ENCODE measurements around the gene USP12. TPM values are rescaled to one million over a fixed set of nuclear protein-coding genes. Genes with fewer than 3 reads are reported as not detected.
"Not testable (repeated sequence)": the region's sequence is repeated elsewhere in the genome, so short reads cannot be mapped to it uniquely, and the experiment has no call there.

USP12 gene
- total RNA-seq, 1 donor from 2014 or later, result 34.2 TPM

DNA sequence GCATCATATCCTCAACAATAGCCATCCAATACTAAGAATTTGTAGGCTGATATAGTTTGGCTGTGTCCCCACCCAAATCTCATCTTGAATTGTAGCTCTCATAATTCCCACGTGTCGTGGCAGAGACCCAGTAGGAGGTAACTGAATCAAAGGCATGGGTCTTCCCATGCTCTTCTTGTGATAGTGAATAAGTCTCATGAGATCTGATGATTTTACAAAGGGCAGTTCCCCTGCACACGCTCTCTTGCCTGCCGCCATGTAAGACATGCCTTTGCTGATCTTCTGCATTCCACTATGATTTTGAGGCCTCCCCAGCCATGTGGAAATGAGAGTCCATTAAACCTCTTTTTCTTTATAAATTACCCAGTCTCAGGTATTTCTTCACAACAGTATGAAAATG is 48.2 kb downstream of the USP12 start:
- not testable (repeated sequence) for DNase-seq (ENCODE audit: low read depth, low spot score)

DNA sequence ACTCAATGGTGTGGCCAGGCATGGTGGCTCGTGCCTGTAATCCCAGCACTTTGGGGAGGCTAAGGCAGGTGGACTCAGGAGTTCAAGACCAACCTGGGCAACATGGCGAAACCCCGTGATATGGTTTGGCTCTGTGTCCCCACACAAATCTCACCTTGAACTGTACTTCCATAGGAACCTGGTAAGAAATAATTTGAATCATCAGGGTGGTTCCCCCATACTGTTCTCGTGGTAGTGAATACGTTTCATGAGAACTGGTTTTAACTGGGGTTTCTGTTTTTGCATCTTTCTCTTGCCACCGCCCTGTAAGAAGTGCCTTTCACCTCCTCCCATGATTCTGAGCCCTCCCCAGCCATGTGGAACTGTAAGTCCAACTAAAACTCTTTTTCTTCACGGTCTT is 49.6 kb downstream of the USP12 start:
- no peak for DNase-seq (ENCODE audit: low read depth, low spot score)

DNA sequence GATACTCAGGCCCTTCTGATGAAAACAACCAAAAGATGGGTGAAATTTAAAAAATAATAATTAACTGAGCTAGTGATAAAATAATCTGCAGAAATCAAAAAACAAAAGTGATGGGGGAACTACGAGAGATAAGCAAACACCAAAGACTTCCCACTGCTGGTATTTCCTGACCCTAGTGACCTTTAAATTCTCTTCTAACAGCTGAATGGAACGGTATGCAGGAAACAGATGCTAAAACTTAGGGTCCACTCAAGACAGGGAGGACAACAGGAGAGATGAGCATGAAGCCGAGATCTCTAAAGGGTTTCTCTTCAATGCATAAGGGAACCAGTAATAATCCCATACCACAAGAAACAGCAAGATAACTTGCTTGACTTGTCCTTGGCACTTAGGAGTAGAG is 50.8 kb downstream of the USP12 start:
- peak; percentile 44 for DNase-seq (ENCODE audit: low read depth, low spot score)

DNA sequence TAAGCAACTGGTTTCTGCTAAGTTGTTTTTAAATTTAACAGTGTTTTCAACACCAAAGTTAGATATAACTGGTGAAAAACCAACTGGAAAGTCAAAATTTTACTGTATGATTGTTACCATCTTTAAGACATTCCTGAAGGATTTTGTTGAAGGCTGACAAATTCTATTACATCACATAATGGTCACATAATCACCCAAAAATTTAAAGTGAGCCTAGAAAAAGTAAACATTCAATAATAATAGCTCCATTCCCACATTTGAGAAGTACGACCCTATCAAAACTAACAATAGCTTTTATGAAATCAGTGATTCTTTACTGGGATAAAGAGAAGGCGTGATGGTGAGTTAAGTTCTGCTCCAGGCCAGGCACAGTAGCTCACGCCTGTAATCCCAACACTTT is 51.6 kb downstream of the USP12 start:
- DNase-seq (ENCODE audit: low read depth, low spot score), result no peak

DNA sequence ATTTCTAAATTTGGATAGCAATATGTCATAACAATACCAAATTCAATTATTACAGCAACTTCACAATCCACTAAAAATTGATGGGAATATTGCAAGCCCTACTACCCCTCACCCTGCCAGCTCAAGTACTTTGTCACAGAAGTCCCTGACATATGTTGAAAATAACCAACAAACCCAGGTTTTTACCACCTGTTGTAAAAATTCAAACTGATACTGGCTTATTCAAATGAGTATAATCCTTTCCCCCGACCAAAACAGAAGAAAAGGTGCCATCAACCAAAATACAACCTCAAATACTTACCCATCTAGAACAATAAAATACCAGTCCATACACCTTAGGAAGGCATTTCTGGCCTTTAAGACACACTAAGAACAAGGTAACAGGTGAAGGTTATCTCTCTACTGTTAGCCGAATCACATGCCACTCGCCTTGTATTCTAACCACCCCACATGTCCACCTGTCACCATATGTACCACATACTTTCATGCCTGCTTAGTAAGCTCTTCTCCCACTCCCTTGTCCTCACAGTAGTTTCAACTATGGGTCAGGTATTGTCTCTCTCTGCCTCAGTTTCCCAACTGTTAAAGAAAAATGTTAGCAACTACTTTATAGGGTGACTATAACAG is 53.1 kb downstream of the USP12 start:
- DNase-seq (ENCODE audit: low read depth, low spot score), result no peak

DNA sequence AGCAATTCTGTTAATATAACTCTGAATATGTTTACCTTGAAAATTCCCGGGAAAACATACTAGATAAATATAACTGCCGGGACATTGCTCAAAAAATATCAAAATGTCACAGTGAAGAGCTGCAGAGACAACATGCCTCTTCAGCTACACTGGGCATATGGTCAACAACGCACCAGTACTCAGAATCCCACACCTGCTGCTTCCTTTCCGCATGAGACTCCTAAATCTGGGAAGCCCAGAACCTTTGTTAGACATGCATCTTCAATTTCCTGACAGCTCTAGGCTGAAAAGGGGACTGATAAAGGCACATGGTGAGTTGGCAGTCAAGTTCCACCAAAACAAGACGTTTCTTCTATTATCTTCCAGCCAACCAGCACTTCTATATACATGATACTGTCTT is 53.7 kb downstream of the USP12 start:
- DNase-seq (ENCODE audit: low read depth, low spot score), result no peak

DNA sequence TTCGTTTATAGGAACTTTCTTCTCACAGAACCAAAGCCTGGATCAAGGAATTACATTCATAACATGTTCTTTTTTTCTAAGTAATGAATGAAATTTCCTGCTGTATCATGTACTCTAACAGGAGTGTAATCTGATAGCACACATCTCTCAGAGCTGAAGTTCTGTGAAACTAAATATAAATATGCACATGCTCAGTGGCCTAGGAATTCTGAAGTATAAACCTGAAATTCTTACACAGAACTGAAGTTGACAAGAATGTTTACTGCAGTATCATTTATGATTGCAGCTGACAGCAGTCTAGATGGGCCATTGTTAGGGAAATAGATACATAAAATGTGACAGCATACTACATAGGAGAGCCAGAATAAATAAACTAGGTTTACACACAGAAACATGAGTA is 54.5 kb downstream of the USP12 start:
- no peak for DNase-seq (ENCODE audit: low read depth, low spot score)

DNA sequence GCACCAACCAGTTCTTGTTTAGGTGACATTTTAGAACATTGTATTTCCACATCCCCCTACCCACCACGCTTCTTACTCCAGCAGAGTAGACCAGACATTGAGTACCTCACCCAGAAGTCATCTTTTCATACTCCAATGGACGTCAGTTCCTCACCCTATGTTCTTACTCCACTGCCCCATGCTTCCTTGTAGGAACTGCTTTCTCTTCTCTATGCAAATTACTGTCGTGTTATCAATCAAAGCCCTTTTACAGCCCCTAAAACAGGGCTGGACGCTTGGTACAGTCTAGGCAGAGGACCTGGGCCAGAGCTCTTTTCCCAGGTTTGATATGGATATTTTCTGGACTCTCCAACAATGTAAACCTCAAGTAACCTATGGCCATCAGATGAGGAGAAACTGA is 58.2 kb downstream of the USP12 start:
- DNase-seq (ENCODE audit: low read depth, low spot score), result no peak

DNA sequence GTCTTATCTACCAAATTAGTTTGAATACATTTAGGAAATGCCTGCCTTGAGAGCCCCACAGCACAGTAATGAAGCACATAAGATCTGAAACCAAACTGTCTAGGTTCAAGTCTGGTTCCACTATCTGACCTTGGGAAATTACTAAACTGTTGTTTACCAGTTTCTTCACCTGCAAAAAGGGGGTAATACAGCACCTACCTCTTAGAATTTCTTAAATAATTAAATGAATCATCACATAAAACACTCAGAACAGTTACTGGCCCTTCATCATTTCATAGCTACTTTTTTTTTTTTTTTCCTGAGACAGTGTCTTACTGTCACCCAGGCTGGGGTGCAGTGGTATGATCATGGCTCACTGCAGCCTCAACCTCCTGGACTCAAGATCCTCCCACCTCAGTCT is 59.6 kb downstream of the USP12 start:
- no peak for DNase-seq (ENCODE audit: low read depth, low spot score)

DNA sequence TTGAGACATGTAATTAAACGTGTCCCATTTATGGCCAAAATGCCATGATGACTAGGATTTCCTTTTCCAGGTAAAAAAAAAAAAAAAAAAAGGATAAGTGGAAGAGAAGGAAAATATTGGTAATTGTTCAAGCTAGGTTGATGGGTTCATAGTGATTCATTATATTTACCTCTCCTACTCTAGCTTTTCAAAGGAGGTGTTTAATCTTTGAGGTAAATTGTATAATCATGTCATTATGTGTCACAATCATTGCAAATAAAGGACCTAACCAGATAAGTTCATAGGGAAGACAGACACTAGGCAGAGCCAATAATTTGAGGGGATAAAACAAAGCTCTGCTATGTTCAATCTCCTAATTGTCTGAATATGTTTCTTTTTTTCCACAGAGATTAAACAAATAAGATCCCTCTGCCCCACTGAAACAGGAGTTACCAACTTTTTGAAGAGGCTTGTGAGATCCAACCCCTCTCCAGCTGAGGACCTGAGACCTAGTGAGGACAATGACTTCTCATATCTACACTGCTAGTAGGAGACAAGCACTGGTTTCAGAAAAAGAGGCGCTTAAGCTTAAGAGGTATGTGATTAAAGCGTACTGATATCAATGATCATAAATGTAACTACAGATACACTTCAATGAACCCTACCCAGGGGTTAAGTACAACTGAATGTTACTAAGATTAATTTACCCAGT is 61.4 kb downstream of the USP12 start:
- no peak for DNase-seq (ENCODE audit: low read depth, low spot score)

DNA sequence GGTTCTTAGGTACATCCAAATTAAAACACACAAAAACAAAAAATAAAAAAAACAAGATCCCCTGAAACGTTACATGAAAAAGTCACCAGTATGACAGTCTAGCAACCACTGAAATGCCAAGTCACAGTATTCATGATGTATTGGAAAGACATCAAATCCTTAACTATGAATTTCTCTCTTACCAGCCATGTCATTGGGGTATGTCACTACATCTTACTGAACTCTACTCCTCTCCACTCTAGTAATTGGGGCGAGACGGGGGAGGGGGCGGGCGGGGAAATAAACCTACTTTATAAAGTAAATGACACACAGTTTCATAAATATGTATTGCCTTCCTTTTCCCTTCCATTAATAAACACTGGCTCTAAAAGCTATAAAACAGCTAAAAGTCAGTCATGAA is 65.5 kb downstream of the USP12 start:
- no peak for DNase-seq (ENCODE audit: low read depth, low spot score)

DNA sequence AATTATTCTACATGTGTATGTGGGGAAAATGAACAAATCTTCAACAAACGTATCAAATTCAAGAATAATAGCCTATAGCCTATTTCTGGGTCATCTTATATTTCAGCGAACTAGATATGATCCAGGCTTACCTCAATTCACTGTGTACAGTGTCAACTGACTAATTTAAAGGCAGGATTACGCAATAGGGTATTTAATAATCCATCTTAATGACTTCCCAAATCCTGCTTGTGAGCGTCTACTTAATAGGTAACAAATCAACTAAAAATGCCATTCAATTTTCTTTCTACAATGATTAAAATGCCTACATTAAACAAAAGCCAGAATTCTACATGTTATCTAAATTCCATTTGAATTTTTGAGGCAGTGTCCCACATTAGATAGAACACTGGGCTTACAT is 67.0 kb downstream of the USP12 start:
- no peak for DNase-seq (ENCODE audit: low read depth, low spot score)

DNA sequence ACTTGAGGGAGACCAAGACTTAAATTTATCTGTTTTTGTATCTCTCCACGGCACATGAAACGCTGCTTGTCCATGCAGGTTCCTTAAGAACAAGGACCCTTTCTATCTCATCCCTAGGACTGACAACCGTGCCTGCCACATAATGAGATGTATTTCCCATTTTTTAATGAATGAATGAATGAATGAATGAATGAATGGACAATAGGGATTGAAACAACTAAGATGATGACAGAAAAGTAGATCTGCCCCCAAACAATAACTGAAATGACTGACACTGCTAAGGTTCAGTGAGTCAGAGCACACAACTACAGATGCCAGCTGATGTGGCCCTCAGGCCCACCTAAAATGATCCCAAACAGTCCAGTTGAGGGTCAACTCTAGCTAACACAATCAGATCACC is 69.8 kb downstream of the USP12 start:
- DNase-seq (ENCODE audit: low read depth, low spot score), result no peak

DNA sequence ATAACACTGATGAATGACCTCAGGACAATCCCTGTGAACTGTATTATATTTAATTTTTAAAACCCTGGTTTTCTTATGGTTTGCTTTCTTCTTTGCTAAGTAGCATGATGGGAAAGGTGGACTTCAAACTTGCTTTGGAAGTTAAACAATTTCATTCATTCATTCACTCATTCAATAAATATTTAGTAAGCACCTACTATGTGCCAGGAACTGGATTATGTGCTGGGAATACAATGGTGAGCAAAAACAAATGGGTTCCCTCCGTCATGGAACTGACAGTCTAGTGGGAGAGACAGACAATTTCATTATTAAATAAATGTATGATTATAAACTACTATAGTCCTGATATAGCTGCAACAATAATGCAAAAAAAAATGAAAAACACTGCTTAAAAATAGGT is 70.3 kb downstream of the USP12 start:
- DNase-seq (ENCODE audit: low read depth, low spot score), result no peak

DNA sequence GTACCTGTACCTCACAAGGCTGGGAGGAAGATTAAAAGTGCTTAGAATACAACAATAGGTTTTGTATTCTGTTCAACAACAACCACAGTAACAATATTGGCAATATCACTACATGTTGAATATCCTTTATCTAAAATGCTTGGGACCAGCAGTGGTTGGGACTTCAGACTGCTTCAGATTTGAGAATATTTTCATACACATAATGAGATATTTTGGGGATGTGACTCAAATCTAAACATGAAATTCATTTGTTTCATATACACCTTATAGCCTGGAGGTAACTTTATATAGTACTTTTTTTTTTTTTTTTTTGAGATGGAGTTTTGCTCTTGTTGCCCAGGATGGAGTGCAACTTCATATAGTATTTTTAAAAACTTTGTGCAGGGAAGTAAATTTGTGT is 73.9 kb downstream of the USP12 start:
- no peak for DNase-seq (ENCODE audit: low read depth, low spot score)

DNA sequence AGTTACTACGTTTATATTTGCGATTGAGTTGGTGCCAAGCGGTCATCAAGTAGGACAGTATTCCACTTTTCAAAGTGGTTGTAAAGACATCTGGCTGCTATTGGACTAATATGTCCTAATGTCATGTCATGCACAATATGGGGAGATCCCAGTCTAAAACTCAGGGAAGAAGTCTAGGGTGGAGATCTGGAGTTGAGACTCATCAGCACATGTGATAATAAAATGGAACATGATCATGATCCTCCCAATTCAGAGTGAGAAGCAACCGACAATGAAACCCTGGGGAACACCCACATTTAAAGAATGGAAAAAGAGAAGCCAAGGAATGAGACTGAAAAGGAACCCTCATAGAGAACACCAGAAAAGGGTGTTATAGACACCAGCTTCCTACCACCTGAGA is 80.2 kb downstream of the USP12 start:
- no peak for DNase-seq (ENCODE audit: low read depth, low spot score)

DNA sequence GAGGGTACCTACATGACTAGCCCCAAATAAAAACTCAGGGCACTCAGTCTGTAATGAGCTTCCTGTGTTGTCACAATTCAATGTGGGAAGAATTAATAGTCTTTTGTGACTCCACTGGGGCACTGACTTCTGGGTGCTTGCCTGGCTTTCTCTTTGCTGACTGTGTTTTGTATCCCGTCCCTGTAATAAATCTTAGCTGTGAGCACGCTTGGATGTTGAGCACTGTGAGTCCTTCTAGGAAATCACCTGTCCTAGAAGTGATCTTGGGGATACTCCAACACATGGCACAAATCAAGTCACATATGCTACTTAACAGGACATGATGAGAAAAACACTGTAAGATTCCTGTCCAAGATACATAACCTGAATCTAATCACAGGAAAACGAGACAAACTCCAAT is 83.0 kb downstream of the USP12 start:
- no peak for DNase-seq (ENCODE audit: low read depth, low spot score)

DNA sequence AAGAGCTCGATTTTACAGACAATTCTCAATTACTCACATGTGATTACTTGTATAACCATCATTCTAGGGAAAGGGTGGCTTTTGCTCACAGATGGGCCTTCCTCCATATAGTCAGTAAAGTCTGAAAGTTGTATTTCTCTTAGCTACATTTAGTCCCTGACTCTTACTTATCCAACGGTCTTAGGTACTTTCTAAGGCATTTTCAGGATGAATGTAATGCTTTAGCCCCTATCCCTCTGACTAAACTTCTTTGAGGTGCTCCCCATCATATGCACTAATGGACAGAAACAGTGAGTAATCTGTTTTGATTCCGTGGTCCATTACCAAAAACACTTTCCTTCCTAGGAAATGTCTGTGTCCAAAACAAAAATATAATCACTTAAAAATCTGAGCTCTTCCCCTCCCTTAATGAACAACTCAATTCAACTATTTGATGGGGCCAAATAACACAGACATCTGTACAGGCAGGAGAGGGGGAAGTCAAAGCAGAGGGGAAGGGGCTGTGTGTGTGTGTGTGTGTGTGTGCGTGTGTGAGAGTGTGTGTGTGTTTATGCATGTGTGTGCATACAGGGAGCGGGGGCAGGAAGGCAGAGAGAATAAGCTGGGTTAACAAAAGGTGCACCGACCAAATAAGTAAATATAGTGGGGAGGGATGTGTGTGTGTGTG is 84.9 kb downstream of the USP12 start:
- no peak for DNase-seq (ENCODE audit: low read depth, low spot score)

DNA sequence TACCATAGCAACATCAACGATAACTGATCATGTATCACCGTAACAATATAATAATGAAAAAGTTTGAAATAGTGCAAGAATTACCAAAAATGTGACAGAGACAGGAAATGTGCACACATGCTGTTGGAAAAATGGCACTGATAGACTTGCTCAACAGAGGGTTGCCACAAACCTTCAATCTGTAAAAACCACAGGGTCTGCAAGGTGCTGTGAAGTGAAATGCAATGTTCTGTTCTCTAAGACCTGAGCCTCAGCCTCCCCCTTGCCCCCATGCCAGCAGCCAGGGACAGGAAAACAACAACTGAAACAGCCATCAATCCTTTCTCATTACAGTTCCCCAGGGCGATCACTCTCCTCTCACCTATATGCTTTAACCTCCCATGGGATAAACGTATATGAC is 88.4 kb downstream of the USP12 start:
- DNase-seq (ENCODE audit: low read depth, low spot score), result no peak

DNA sequence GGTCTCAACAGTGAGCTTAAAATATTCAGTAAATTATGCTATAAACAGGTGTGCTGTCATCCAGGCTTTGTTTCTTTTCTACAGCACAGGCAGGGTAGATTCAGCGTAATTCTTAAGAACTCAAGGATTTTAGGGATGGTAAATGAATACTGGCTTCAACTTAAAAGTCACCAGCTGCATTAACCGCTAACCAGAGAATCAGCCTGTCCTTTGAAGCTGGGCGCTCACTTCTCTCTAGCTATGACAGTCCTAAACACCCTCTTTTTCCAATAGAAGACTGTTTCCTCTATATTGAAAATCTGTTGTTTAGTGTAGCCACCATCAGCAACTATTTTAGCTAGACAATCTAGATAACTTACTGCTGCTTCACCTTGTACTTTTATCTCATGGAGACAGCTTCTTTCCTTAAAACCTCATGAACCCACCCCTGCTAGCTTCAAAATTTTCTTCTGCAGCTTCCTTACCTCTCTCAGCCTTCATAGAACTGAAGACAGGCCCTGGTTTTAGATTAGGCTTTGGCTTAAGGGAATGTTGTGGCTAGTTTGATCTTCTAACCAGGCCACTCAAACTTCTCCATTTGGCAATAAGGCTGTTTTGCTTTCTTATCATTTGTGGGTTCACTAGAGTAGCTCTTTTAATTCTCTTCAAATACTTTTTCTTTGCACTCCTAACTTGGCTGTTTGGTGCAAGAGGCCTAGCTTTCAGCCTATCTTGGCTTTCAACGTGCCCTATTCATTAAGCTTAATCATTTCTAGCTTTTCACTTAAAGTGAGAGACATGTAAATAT is 89.5 kb downstream of the USP12 start:
- no peak for DNase-seq (ENCODE audit: low read depth, low spot score)

DNA sequence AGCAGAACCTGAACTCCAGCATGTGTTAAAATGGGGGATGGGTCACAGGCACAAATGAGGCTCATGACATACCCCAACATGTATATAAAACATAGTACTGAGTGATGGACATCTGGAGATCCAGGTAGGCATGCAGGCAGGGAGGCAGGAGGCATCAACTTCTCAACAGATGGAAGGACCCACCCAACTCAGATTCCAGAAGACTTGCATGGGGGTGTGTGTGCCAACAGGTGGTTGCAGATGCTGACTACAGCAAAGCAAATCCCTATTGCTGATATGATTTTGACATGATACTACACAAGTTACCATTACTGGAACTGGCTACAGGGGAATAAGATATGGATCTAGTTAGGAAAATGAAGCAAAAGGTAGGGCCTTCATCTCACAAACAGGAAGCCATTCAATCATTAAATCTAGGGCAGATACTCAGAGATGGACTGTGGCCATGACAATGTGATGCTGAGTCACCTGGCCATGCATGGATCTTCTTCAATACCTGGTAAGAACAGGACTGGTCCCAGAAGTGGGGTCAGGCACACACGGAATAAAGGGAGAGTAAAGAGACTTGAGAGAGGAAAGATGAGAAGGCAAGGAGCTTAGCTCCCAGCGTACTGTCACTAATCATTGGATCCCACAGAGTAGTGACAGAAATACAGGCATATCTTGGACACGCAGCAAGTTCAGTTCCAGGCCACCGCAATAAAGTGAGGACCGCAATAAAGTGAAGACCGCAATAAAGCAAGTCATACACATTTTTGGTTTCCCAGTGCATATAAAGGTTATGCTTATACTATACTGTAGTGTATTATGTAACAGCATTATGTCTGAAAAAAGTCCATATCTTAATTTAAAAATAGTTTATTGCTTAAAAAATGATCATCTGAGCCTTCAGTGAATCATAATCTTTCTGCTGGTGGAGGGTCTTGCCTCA is 91.3 kb downstream of the USP12 start:
- no peak for DNase-seq (ENCODE audit: low read depth, low spot score)

Data from pulmonary artery endothelial cell (primary cell).